A172 (cell line): Measurements from ENCODE around the gene SLC12A4. TPM values are rescaled to one million over a fixed set of nuclear protein-coding genes. Genes with fewer than 3 reads are reported as not detected.
"Not testable (repeated sequence)": the region's sequence is repeated elsewhere in the genome, so short reads cannot be mapped to it uniquely, and the experiment has no call there.

Experiments used
- DNase-seq: peaks from one replicate; pipeline ENCODE4 v3.0.0-alpha.2; 2015; ENCODE audit warnings: low spot score
- total RNA-seq: library from RNA; depleted of rRNA; stranded (reverse); fragments of >200 nt; shearing (Covaris generic); gene quantifications from 2 replicates; pipeline ENCODE4 v1.2.3, GENCODE V29; 2014

The SLC12A4 gene
- total RNA-seq, 1 experiment from 2014 or later = 26.6 TPM

GRCh38 chr16:67941469-67942199, 26.8 kb downstream of the SLC12A4 start:
- no peak for DNase-seq

DNA sequence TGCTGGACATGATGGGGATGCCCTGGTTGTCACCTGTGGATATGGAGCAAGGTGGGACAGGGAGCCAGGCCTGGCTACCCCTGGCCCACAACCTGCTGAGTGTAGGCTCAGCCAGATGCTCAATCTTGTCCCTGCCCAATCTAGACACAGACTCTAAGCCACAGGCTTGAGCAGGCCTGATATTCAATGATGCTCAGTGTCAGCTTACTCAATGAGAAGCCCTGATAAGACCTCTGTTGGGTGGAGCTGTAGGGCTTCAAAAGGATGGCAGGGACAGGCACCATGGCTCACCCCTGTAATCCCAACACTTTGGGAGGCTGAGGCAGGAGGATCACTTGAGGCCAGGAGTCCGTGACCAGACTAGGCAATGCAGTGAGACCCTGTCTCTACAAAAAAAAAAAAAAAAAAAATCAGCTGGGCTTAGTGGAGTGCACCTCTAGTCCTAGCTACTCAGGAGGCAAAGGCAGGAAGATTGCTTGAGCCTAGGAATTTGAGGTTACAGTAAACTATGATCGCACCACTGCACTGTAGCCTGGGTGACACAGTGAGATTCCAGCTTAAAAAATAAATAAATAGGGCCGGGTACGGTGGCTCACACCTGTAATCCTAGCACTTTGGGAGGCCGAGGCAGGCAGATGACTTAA, 27.9 kb downstream of the SLC12A4 start:
- no peak for DNase-seq

GRCh38 chr16:67939507-67940445, 28.7 kb downstream of the SLC12A4 start:
- no peak for DNase-seq

DNA sequence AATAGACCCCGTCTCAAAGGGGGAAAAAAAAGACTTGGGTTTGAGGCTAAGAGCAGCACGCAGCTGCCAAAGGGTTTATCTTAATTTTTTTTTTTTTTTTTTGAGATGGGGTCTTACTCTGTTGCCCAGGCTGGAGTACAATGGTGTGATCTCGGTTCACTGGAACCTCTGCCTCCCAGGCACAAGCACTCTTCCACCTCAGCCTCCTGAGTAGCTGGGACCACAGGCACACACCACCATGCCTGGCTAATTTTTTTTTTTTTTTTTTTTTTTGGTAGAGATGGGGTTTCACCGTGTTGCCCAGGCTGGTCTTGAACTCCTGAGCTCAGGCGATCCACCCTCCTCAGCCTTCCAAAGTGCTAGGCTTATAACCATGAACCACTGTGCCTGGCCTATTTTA, 30.7 kb downstream of the SLC12A4 start:
- not testable (repeated sequence) for DNase-seq

DNA sequence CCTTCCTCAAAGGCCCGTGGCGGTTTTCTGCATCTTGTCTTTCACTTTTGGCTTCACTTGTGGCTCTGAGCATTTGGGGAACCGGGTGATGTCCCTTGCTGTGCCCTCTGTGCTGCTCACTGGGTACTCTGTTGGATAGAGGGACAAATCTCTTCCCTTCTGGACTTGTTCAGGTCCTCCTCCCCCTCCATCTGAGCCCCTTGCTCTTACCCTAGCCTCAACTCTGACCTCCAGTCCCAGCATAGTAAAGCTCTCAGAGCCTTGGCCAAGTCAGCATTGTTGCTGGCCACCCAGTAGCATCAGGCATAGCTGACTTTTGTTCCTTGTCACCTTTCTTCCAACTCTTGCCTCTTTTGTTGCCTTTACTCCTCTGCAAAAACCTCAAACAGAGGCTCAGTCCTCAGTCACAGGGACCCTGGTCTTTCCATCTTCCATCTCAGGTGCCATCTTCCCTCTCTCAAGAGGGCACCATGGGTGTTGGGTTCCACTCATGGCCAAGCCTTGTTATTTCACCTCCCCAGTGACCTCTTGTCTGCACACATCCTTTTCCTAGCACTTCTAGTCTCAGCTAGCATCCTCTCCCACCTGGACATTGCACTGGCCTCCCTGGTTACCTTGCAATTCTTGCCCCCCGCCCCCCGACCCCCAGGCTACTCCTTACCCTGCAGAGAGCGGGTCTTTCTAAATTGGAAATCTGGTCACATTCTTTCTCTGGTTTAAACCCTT, 31.4 kb downstream of the SLC12A4 start:
- peak; percentile 49 for DNase-seq

- no peak for DNase-seq
Observed at GRCh38 chr16:67936124-67936879, 32.1 kb downstream of the SLC12A4 start, which contains the start of gene PSMB10. Gene PSMB10, minus strand, starts transcription at chr16:67936850. Its CDS starts 101 bp downstream, at chr16:67936749.

DNA sequence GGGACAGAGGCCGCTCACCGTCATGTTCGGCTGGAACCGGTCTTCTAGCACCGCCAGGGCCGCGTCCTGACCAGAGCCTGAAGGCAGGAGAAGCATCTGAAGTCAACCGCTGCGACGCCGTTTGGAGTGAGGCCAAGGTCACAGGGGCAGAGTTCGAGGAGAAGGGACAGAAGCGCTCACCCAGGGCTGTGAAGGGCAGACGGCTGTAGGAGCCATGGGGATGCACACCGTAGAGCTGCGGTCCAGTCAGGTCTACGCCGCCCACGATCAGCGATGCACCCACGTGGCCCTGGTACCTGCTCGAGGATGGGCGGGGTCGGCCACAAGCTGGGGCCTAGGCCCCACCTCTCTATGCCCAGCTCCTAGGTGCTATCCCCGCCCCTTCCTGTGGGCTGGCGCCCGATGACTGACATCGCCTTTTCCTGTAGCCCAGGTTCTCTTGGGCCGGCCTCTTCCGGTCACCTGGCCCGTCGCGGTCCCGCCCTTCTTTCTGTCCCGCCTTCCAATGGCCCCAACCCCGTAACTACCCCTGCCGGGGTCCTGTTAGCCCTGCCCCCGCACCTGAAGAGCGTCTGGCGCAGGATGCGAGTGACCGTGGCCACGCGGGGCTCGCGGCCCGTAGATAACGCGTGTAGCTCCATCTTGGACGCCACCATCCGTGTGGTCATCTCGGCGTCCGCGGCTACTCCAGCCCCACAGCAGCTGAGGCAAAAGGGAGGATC, 32.9 kb downstream of the SLC12A4 start:
- peak; percentile 90 for DNase-seq

GRCh38 chr16:67935101-67935401, 33.4 kb downstream of the SLC12A4 start:
- no peak for DNase-seq

GRCh38 chr16:67934306-67935100, 33.9 kb downstream of the SLC12A4 start:
- no peak for DNase-seq

GRCh38 chr16:67933805-67934204, 34.6 kb downstream of the SLC12A4 start:
- DNase-seq = no peak

DNA sequence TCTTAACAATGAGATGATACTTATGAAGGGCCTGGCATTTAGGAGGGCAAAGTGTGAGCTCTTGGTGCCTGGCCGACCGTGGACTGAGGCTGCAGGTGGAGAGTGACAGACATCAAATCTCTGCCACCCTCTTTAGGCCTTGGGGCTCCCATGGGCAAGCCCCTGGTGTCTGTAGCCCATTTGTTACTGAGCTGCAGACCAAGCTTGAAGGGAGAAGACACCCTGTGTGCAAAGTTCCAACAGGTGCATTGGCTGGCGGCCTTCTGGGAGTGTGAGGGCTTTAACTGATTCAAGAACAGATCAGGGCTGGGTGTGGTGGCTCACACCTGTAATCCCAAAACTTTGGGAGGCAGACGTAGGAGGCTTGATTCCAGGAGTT, 36.0 kb downstream of the SLC12A4 start:
- no peak for DNase-seq

DNA sequence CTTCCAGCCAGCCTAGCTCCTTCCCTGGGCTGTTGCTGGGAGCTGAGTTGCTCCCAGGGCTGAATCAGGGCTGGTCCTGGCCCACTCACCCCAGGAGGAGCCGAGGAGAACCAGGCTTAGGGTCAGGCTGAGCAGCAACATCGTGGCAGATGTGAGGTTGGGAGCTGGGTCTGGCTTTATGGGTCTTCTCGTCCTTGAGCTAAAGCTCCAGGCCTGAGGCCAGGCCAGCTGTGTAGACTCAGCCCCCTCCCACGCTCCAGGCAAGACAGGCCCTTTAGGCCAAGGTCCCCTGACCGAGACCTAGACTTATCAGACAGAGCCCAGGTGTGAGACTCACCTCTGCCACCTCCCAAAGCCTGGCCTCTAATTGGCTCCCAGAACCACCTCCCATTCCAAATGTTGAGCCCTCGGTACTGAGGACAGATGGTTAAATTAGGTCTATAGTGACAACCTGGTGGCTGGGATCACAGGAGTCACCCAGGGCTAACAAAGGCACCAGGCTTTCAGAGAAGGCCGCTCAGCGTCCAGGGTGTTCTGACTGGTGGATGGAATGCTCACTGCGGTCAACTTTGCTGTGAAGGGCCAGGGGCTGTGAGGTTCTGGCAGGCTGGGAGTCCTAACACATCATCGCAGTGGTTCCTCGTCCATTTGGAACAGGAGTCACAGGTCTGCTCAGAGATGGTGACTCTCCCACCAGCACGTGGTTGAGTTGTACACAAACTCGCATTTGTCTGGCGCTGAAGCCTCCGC, 36.5 kb downstream of the SLC12A4 start, which contains the start of gene CTRL:
CTRL (minus strand) TSS at position 151 of the 750 bp plus-strand sequence; CDS start at position 141, 10 bp downstream.
- DNase-seq = no peak

- no peak for DNase-seq
Observed at GRCh38 chr16:67930678-67931211, 37.7 kb downstream of the SLC12A4 start.

- no peak for DNase-seq
Observed at GRCh38 chr16:67930191-67930590, 38.2 kb downstream of the SLC12A4 start.

GRCh38 chr16:67928561-67929364, 39.7 kb downstream of the SLC12A4 start:
- no peak for DNase-seq

DNA sequence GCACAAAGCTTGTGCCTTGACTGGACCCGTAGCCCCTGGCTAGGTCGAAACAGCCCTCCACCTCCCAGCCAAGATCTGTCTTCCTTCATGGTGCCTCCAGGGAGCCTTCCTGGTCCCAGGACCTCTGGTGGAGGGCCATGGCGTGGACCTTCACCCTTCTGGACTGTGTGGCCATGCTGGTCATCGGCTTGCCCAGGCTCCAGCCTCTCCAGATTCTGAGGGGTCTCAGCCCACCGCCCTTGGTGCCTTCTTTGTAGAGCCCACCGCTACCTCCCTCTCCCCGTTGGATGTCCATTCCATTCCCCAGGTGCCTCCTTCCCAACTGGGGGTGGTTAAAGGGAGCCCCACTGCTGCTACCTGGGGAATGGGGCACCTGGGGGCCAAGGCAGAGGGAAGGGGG, 40.3 kb downstream of the SLC12A4 start:
- no peak for DNase-seq

GRCh38 chr16:67927131-67927941, 41.1 kb downstream of the SLC12A4 start:
- no peak for DNase-seq
